ENCODE measurements around the gene TMC3. TPM values are rescaled to one million over a fixed set of nuclear protein-coding genes. Genes with fewer than 3 reads are reported as not detected.

Gene TMC3
- total RNA-seq, 1 donor from 2014 or later, result 0.52 TPM

DNA sequence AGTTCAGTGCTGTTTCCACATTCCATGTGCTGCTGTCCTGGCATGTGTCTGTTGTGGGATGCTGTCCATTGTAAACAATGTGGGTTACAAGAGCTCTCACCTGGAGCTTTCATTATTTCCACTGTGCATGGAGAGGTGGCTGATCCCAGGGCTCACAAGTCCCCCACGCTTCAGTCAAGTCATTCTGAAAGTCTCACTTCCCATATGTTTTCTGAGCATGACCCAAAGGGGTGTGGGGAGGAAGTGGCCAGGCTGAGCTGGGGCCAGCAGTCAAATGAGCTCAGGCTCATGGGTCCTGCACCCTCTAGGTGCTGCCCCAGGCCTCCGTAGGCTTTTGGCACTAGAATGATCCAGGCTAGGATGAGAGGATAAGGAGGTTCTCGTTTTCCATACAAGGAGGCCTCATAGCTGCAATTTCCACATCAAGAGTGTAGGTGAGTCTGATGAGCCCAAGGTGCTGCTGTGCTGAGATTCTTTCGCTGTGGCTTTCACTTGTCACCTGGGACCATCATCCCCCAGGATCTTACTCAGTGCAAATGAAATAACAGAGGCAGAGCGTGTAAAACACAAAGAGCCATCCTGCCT, 72.1 kb downstream of the TMC3 start:
- Mint-ChIP-seq H3K27ac (ENCODE audit: unreplicated experiment) (no peak overlapping the region), H3K27me3 (ENCODE audit: low read depth, unreplicated experiment) (peaks cover 4% of the 10 kb centered on the region), H3K4me1 (ENCODE audit: low read depth, unreplicated experiment) (peaks cover 9% of the 10 kb centered on the region), H3K4me3 (ENCODE audit: unreplicated experiment) (no peak overlapping the region), H3K9me3 (ENCODE audit: unreplicated experiment) (peaks cover 2% of the 10 kb centered on the region), H3K36me3 (ENCODE audit: low read depth, unreplicated experiment) (peaks cover 2% of the 10 kb centered on the region)
- Histone ChIP-seq H2AFZ (ENCODE audit: low read depth, low read length) (no peak overlapping the region), H3K4me2 (ENCODE audit: low read length) (no peak overlapping the region), H3K4me1 (ENCODE audit: insufficient read depth, low read length) (peaks cover 18% of the 10 kb centered on the region), H3K36me3 (ENCODE audit: insufficient read depth, low read length) (no peaks in the 10 kb centered on the region), H3K9ac (ENCODE audit: low read length) (no peak overlapping the region), H3K9me3 (ENCODE audit: insufficient read depth, low read depth, low read length) (no peaks in the 10 kb centered on the region), H3K4me3 (ENCODE audit: insufficient read depth, low read depth, low read length) (no peak overlapping the region), H4K20me1 (ENCODE audit: insufficient read depth, low read length) (no peaks in the 10 kb centered on the region), H3K27me3 (ENCODE audit: insufficient read depth, low read length) (no peaks in the 10 kb centered on the region), H3K79me2 (ENCODE audit: insufficient read depth, low read length) (no peaks in the 10 kb centered on the region), H3K27ac (ENCODE audit: low read depth, low read length) (no peak overlapping the region)
- FAIRE-seq, result no peak
- DNase-seq (ENCODE audit: low read depth), result no peak
- TF ChIP-seq, protein P1, sequence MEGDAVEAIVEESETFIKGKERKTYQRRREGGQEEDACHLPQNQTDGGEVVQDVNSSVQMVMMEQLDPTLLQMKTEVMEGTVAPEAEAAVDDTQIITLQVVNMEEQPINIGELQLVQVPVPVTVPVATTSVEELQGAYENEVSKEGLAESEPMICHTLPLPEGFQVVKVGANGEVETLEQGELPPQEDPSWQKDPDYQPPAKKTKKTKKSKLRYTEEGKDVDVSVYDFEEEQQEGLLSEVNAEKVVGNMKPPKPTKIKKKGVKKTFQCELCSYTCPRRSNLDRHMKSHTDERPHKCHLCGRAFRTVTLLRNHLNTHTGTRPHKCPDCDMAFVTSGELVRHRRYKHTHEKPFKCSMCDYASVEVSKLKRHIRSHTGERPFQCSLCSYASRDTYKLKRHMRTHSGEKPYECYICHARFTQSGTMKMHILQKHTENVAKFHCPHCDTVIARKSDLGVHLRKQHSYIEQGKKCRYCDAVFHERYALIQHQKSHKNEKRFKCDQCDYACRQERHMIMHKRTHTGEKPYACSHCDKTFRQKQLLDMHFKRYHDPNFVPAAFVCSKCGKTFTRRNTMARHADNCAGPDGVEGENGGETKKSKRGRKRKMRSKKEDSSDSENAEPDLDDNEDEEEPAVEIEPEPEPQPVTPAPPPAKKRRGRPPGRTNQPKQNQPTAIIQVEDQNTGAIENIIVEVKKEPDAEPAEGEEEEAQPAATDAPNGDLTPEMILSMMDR (IDR thresholded peaks at IDR 0.05; ENCODE audit: insufficient read depth, low read depth, low read length), result no peak
- TF ChIP-seq EZH2 (IDR thresholded peaks at IDR 0.05; ENCODE audit: insufficient read depth, low read length), result no peak

DNA sequence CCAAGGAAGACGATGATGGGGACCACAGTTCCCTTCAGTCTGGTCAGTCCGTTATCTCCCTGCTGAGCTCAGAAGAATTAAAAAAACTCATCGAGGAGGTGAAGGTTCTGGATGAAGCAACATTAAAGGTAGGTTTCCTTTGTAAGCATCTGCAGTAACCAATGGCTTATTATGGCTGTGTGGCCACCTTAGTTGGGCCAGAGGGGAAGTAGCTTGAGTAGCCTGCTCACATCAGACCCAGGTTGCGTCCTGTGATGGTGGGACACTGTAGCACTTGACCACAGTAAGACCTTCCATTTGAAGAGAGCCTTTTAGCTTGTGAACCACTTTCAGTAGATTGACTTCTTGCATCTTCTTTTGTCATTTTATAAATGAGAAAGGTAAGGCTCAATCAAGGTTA, 72.6 kb downstream of the TMC3 start:
- TF ChIP-seq EZH2 (IDR thresholded peaks at IDR 0.05; ENCODE audit: insufficient read depth, low read length), result no peak
- TF ChIP-seq, protein P1 (IDR thresholded peaks at IDR 0.05; ENCODE audit: insufficient read depth, low read depth, low read length), result no peak

DNA sequence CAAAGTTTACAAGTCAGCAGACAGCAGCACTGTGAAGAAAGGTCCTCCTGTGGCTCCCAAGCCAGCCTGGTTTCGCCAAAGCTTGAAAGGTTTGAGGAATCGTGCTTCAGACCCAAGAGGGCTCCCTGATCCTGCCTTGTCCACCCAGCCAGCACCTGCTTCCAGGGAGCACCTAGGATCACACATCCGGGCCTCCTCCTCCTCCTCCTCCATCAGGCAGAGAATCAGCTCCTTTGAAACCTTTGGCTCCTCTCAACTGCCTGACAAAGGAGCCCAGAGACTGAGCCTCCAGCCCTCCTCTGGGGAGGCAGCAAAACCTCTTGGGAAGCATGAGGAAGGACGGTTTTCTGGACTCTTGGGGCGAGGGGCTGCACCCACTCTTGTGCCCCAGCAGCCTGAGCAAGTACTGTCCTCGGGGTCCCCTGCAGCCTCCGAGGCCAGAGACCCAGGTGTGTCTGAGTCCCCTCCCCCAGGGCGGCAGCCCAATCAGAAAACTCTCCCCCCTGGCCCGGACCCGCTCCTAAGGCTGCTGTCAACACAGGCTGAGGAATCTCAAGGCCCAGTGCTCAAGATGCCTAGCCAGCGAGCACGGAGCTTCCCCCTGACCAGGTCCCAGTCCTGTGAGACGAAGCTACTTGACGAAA, 74.3 kb downstream of the TMC3 start:
- H3K27ac ChIP-seq (ENCODE audit: low read depth, low read length), result no peak overlapping the region
- no peaks in the 10 kb centered on the region for H4K20me1 ChIP-seq (ENCODE audit: insufficient read depth, low read length)
- H3K9me3 Mint-ChIP-seq (ENCODE audit: unreplicated experiment), result no peaks in the 10 kb centered on the region
- H2AFZ ChIP-seq (ENCODE audit: low read depth, low read length), result no peak overlapping the region
- H3K4me1 Mint-ChIP-seq (ENCODE audit: low read depth, unreplicated experiment), result peaks cover 9% of the 10 kb centered on the region
- H3K4me1 ChIP-seq (ENCODE audit: insufficient read depth, low read length), result peaks cover 20% of the 10 kb centered on the region
- no peak overlapping the region for H3K27ac Mint-ChIP-seq (ENCODE audit: unreplicated experiment)
- H3K36me3 ChIP-seq (ENCODE audit: insufficient read depth, low read length), result no peaks in the 10 kb centered on the region
- no peak for TF ChIP-seq EZH2 (IDR thresholded peaks at IDR 0.05; ENCODE audit: insufficient read depth, low read length)
- TF ChIP-seq, protein P1 (IDR thresholded peaks at IDR 0.05; ENCODE audit: insufficient read depth, low read depth, low read length), result no peak
- no peak for FAIRE-seq
- no peak overlapping the region for H3K4me2 ChIP-seq (ENCODE audit: low read length)
- DNase-seq (ENCODE audit: low read depth), result no peak
- no peak overlapping the region for H3K4me3 Mint-ChIP-seq (ENCODE audit: unreplicated experiment)
- peaks cover 8% of the 10 kb centered on the region for H3K27me3 Mint-ChIP-seq (ENCODE audit: low read depth, unreplicated experiment)
- H3K79me2 ChIP-seq (ENCODE audit: insufficient read depth, low read length), result no peaks in the 10 kb centered on the region
- peaks cover 2% of the 10 kb centered on the region for H3K36me3 Mint-ChIP-seq (ENCODE audit: low read depth, unreplicated experiment)
- no peaks in the 10 kb centered on the region for H3K9me3 ChIP-seq (ENCODE audit: insufficient read depth, low read depth, low read length)
- no peak overlapping the region for H3K4me3 ChIP-seq (ENCODE audit: insufficient read depth, low read depth, low read length)
- no peak overlapping the region for H3K9ac ChIP-seq (ENCODE audit: low read length)
- peaks cover 12% of the 10 kb centered on the region for H3K27me3 ChIP-seq (ENCODE audit: insufficient read depth, low read length)

More for the DNA sequence above, 72.6 kb downstream of the TMC3 start:
- H3K4me3 Mint-ChIP-seq (ENCODE audit: unreplicated experiment), result no peak overlapping the region
- no peak for FAIRE-seq
- no peak for DNase-seq (ENCODE audit: low read depth)
- H3K4me2 ChIP-seq (ENCODE audit: low read length), result no peak overlapping the region
- H2AFZ ChIP-seq (ENCODE audit: low read depth, low read length), result no peak overlapping the region
- H3K27me3 Mint-ChIP-seq (ENCODE audit: low read depth, unreplicated experiment), result peaks cover 4% of the 10 kb centered on the region
- peaks cover 2% of the 10 kb centered on the region for H3K9me3 Mint-ChIP-seq (ENCODE audit: unreplicated experiment)
- peaks cover 3% of the 10 kb centered on the region for H3K27me3 ChIP-seq (ENCODE audit: insufficient read depth, low read length)
- peaks cover 9% of the 10 kb centered on the region for H3K4me1 Mint-ChIP-seq (ENCODE audit: low read depth, unreplicated experiment)
- H3K36me3 ChIP-seq (ENCODE audit: insufficient read depth, low read length), result no peaks in the 10 kb centered on the region
- no peak overlapping the region for H3K27ac Mint-ChIP-seq (ENCODE audit: unreplicated experiment)
- no peak overlapping the region for H3K9ac ChIP-seq (ENCODE audit: low read length)
- H3K36me3 Mint-ChIP-seq (ENCODE audit: low read depth, unreplicated experiment), result peaks cover 2% of the 10 kb centered on the region
- peaks cover 20% of the 10 kb centered on the region for H3K4me1 ChIP-seq (ENCODE audit: insufficient read depth, low read length)
- no peaks in the 10 kb centered on the region for H3K79me2 ChIP-seq (ENCODE audit: insufficient read depth, low read length)
- no peaks in the 10 kb centered on the region for H3K9me3 ChIP-seq (ENCODE audit: insufficient read depth, low read depth, low read length)
- no peaks in the 10 kb centered on the region for H4K20me1 ChIP-seq (ENCODE audit: insufficient read depth, low read length)
- H3K27ac ChIP-seq (ENCODE audit: low read depth, low read length), result no peak overlapping the region
- H3K4me3 ChIP-seq (ENCODE audit: insufficient read depth, low read depth, low read length), result no peak overlapping the region
